Activated naive CD4-positive, alpha-beta T cell treated with anti-CD3 and anti-CD28 coated beads, Interleukin-2, amount 50 U/mL, for 72 hours (primary cell): ENCODE measurements around the gene LAMA5. TPM values are rescaled to one million over a fixed set of nuclear protein-coding genes. Genes with fewer than 3 reads are reported as not detected.

Source experiments
- ATAC-seq, 2 donors: fragments of 150-1000 bp; cut with Tn5 transposase; 2 replicates each; pipeline ENCODE4 v1.10.0; 2021; ENCODE audit warnings: mild to moderate bottlenecking in 2 of 2, moderate library complexity in 2 of 2
- DNase-seq, 2 donors: peaks; one replicate each; pipeline ENCODE4 v3.0.0; 2021 to 2022; ENCODE audit warnings: low spot score in 2 of 2
- H3K27ac Mint-ChIP-seq, 2 donors: one replicate each; pipeline ENCODE4 v1.8.0; 2022; ENCODE audit warnings: mild to moderate bottlenecking in 2 of 2, mixed read lengths in 2 of 2
- H3K36me3 Mint-ChIP-seq, 2 donors: one replicate each; pipeline ENCODE4 v1.8.0; 2022; ENCODE audit warnings: mixed read lengths in 2 of 2
- H3K9me3 Mint-ChIP-seq, 2 donors: one replicate each; pipeline ENCODE4 v1.8.0; 2022; ENCODE audit warnings: mixed read lengths in 2 of 2
- total RNA-seq, 2 donors: library from RNA; stranded (reverse); gene quantifications; one replicate each; pipeline ENCODE4 v1.2.3, GENCODE V29; 2022

Gene LAMA5
- total RNA-seq, 2 donors from 2014 or later, result 0.36 to 0.95 TPM

- DNase-seq (no peak), ATAC-seq (no peak)
- Mint-ChIP-seq H3K9me3 (no peaks in the 10 kb centered on the region), H3K27ac (no peak overlapping the region), H3K36me3 (no peaks in the 10 kb centered on the region)
Measured at GRCh38 chr20:62357681-62358080, 9.4 kb downstream of the LAMA5 start.

- Mint-ChIP-seq H3K27ac (no peak overlapping the region), H3K9me3 (no peaks in the 10 kb centered on the region), H3K36me3 (no peaks in the 10 kb centered on the region)
- ATAC-seq, result no peak
- DNase-seq, result no peak
Measured at GRCh38 chr20:62357187-62357667, 9.9 kb downstream of the LAMA5 start.

- Mint-ChIP-seq H3K27ac (no peak overlapping the region), H3K9me3 (no peaks in the 10 kb centered on the region), H3K36me3 (no peaks in the 10 kb centered on the region)
- DNase-seq (no peak), ATAC-seq (no peak)
Measured at GRCh38 chr20:62356589-62357186, 10.4 kb downstream of the LAMA5 start.

GRCh38 chr20:62355878-62356588 lies 11.1 kb downstream of the LAMA5 start:
- no peak overlapping the region for H3K27ac Mint-ChIP-seq
- no peaks in the 10 kb centered on the region for H3K36me3 Mint-ChIP-seq
- ATAC-seq (no peak), DNase-seq (no peak)
- H3K9me3 Mint-ChIP-seq, result no peaks in the 10 kb centered on the region

- DNase-seq (no peak), ATAC-seq (no peak)
- Mint-ChIP-seq H3K27ac (no peak overlapping the region), H3K36me3 (no peaks in the 10 kb centered on the region), H3K9me3 (no peaks in the 10 kb centered on the region)
Measured at GRCh38 chr20:62355516-62355877, 11.6 kb downstream of the LAMA5 start.

- no peaks in the 10 kb centered on the region for H3K36me3 Mint-ChIP-seq
Measured at GRCh38 chr20:62354811-62355341, 12.2 kb downstream of the LAMA5 start.

GRCh38 chr20:62354031-62354808 lies 12.9 kb downstream of the LAMA5 start:
- no peak overlapping the region for H3K27ac Mint-ChIP-seq
- peaks cover 3% of the 10 kb centered on the region in 2 donors for H3K9me3 Mint-ChIP-seq
- ATAC-seq (no peak), DNase-seq (no peak)
- H3K36me3 Mint-ChIP-seq, result no peaks in the 10 kb centered on the region

More at GRCh38 chr20:62354811-62355341, 12.2 kb downstream of the LAMA5 start:
- no peaks in the 10 kb centered on the region for H3K9me3 Mint-ChIP-seq
- H3K27ac Mint-ChIP-seq, result no peak overlapping the region
- no peak for ATAC-seq
- DNase-seq, result no peak

GRCh38 chr20:62353289-62354030 lies 13.7 kb downstream of the LAMA5 start:
- Mint-ChIP-seq H3K36me3 (peaks cover 4% of the 10 kb centered on the region in 2 donors), H3K27ac (no peak overlapping the region), H3K9me3 (peaks cover 8% of the 10 kb centered on the region in 2 donors)
- ATAC-seq, result no peak
- DNase-seq, result no peak

- no peak for DNase-seq
- ATAC-seq, result no peak
- peaks cover 5 to 6% of the 10 kb centered on the region in 2 donors for H3K36me3 Mint-ChIP-seq
- peaks cover 8 to 9% of the 10 kb centered on the region in 2 donors for H3K9me3 Mint-ChIP-seq
- H3K27ac Mint-ChIP-seq, result no peak overlapping the region
Measured at GRCh38 chr20:62352402-62353288, 14.5 kb downstream of the LAMA5 start.

GRCh38 chr20:62351469-62352401 lies 15.4 kb downstream of the LAMA5 start:
- Mint-ChIP-seq H3K27ac (no peak overlapping the region), H3K9me3 (peaks cover 8 to 9% of the 10 kb centered on the region in 2 donors), H3K36me3 (peaks cover 5 to 6% of the 10 kb centered on the region in 2 donors)
- no peak for DNase-seq
- ATAC-seq, result no peak

- Mint-ChIP-seq H3K36me3 (peaks cover 5 to 6% of the 10 kb centered on the region in 2 donors), H3K9me3 (peaks cover 8 to 9% of the 10 kb centered on the region in 2 donors), H3K27ac (no peak overlapping the region)
- no peak for DNase-seq
- no peak for ATAC-seq
Measured at GRCh38 chr20:62350629-62351422, 16.3 kb downstream of the LAMA5 start.

- Mint-ChIP-seq H3K27ac (no peak overlapping the region), H3K9me3 (peaks cover 8 to 9% of the 10 kb centered on the region in 2 donors), H3K36me3 (peaks cover 5 to 6% of the 10 kb centered on the region in 2 donors)
- ATAC-seq (no peak), DNase-seq (no peak)
Measured at GRCh38 chr20:62350098-62350628, 16.9 kb downstream of the LAMA5 start.

- DNase-seq (no peak), ATAC-seq (no peak)
- H3K27ac Mint-ChIP-seq, result no peak overlapping the region
- peaks cover 5 to 6% of the 10 kb centered on the region in 2 donors for H3K36me3 Mint-ChIP-seq
- peaks cover 8 to 9% of the 10 kb centered on the region in 2 donors for H3K9me3 Mint-ChIP-seq
Measured at GRCh38 chr20:62349556-62350097, 17.5 kb downstream of the LAMA5 start.
